C4-2B (cell line): ENCODE results near the gene FRAS1.

ENCODE experiments used
- ZFX ChIP-seq: fragments of 450-650 bp; IDR thresholded peaks from 2 replicates; pipeline ENCODE4 v1.6.1; 2017
- TF ChIP-seq, protein P1 (sequence below): fragments of 450-650 bp; conservative IDR thresholded peaks from 2 replicates; pipeline ENCODE4 v1.5.1; 2017; ENCODE audit warnings: mild to moderate bottlenecking

- TF ChIP-seq, protein P1, sequence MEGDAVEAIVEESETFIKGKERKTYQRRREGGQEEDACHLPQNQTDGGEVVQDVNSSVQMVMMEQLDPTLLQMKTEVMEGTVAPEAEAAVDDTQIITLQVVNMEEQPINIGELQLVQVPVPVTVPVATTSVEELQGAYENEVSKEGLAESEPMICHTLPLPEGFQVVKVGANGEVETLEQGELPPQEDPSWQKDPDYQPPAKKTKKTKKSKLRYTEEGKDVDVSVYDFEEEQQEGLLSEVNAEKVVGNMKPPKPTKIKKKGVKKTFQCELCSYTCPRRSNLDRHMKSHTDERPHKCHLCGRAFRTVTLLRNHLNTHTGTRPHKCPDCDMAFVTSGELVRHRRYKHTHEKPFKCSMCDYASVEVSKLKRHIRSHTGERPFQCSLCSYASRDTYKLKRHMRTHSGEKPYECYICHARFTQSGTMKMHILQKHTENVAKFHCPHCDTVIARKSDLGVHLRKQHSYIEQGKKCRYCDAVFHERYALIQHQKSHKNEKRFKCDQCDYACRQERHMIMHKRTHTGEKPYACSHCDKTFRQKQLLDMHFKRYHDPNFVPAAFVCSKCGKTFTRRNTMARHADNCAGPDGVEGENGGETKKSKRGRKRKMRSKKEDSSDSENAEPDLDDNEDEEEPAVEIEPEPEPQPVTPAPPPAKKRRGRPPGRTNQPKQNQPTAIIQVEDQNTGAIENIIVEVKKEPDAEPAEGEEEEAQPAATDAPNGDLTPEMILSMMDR, result no peak
- no peak for TF ChIP-seq ZFX
Measured at GRCh38 chr4:78424461-78424860, 367.3 kb downstream of the FRAS1 start.
